Fibroblast of lung (primary cell): ENCODE measurements around the gene NHLRC2.
"Not testable (repeated sequence)": the region's sequence is repeated elsewhere in the genome, so short reads cannot be mapped to it uniquely, and the experiment has no call there.

Source experiments
- CTCF ChIP-seq, 2 donors: IDR thresholded peaks in 1 of 2; conservative IDR thresholded peaks in 1 of 2; 1 replicate in 1 of 2; 2 replicates in 1 of 2; pipeline ENCODE4 v1.5.1; 2011 to 2012; ENCODE audit warnings: low read length in 2 of 2, control low read depth in 1 of 2, inconsistent platforms in 1 of 2, low read depth in 1 of 2, mild to moderate bottlenecking in 1 of 2
- EZH2 ChIP-seq: IDR thresholded peaks from 2 replicates; pipeline ENCODE4 v1.5.1; 2012; ENCODE audit warnings: low read length, control low read depth, mild to moderate bottlenecking; ENCODE audit errors: missing control alignments

GRCh38 chr10:113814700-113815099, 39.8 kb upstream of the NHLRC2 start:
- TF ChIP-seq CTCF (conservative IDR thresholded peaks at IDR 0.05 in 1 of 2, IDR thresholded peaks at IDR 0.05 in 1 of 2; ENCODE audit: low read depth in 1 of 2, low read length in 2 of 2); EZH2: not testable (repeated sequence)
